Measurements from ENCODE around the gene EHD2. TPM values are rescaled to one million over a fixed set of nuclear protein-coding genes. Genes with fewer than 3 reads are reported as not detected.

Gene EHD2
- total and polyA plus RNA-seq, 2 of the 13 experiments (the other 11 are each of a cell fraction or from before 2014, with no cell fraction given), result 0.09 to 0.28 TPM

DNA sequence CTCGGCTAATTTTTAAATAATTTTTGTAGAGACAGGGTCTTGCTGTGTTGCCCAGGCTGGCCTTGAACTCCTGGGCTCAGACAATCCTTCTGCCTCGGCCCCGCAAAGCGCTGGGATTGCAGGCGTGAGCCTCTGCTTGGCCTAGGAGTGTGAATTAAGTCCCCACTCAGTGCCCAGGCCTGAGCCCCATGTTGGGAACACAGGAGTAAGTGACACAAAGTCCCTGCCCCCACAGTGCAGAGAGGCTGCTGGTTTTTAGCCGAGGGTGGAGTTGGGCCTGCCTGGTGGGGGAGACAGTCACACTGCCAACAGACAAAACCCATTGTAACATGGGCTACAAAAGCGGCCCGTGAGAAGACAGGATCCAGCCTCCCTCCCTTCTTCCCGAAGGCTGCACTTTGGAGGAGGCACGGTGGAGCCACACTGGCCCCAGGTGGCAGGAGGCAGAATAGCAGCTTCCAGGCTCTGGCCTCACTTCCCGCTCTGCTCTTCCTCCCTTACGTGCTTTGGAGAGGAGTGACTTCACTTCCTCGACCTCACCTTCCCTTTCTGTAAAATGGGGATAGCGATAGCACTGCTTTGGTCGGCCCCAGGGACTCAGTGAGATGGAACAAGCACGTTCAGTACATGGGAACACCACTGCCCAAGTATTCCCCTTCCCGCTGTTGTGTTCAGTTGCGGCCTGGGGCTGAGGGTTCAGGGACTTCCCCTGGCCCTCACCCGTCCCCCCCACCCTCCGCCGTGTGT is 15.2 kb upstream of the EHD2 start (continued):
- TF ChIP-seq RFX3 (CRISPR knock-in tag; IDR thresholded peaks at IDR 0.05) (no peak), GATAD2A (CRISPR knock-in tag; IDR thresholded peaks at IDR 0.05) (no peak), SMC3 (IDR thresholded peaks at IDR 0.05; ENCODE audit: low read length) (peak; percentile 90), EED (CRISPR knock-in tag; IDR thresholded peaks at IDR 0.05) (no peak), ATF7-NPFF (CRISPR knock-in tag; IDR thresholded peaks at IDR 0.05; ENCODE audit: low read depth) (no peak), ZNF83 (CRISPR knock-in tag; IDR thresholded peaks at IDR 0.05; ENCODE audit: borderline replicate concordance) (no peak), SRF (IDR thresholded peaks at IDR 0.05; ENCODE audit: low read depth, low read length) (no peak), KLF11 (CRISPR knock-in tag; IDR thresholded peaks at IDR 0.05) (no peak), SOX5 (CRISPR knock-in tag; IDR thresholded peaks at IDR 0.05; ENCODE audit: borderline replicate concordance) (peak; percentile 51; the same call in 1 of the 2 replicates), HOXA9 (CRISPR knock-in tag; IDR thresholded peaks at IDR 0.05; ENCODE audit: borderline replicate concordance) (no peak), HOXA5 (CRISPR knock-in tag; IDR thresholded peaks at IDR 0.05) (no peak), FOXK2 (IDR thresholded peaks at IDR 0.05) (no peak), ISL2 (CRISPR knock-in tag; IDR thresholded peaks at IDR 0.05) (no peak), CBFB (CRISPR knock-in tag; IDR thresholded peaks at IDR 0.05) (no peak), ATRX (CRISPR knock-in tag; IDR thresholded peaks at IDR 0.05; ENCODE audit: borderline replicate concordance) (no peak), RBFOX2 (IDR thresholded peaks at IDR 0.05; ENCODE audit: low read depth, low read length) (no peak), ZNF180 (CRISPR knock-in tag; IDR thresholded peaks at IDR 0.05; ENCODE audit: borderline replicate concordance, low read depth) (no peak), FIP1L1 (IDR thresholded peaks at IDR 0.05; ENCODE audit: borderline replicate concordance, insufficient read depth, low read depth, low read length) (no peak), RBM39 (IDR thresholded peaks at IDR 0.05; ENCODE audit: low read depth, low read length, poor library complexity, severe bottlenecking) (no peak), ZFYVE20 (CRISPR knock-in tag; IDR thresholded peaks at IDR 0.05; ENCODE audit: borderline replicate concordance, low read depth) (no peak), NBN (conservative IDR thresholded peaks at IDR 0.05) (no peak), ZNF17 (CRISPR knock-in tag; IDR thresholded peaks at IDR 0.05) (no peak)
- TF ChIP-seq, protein P1, sequence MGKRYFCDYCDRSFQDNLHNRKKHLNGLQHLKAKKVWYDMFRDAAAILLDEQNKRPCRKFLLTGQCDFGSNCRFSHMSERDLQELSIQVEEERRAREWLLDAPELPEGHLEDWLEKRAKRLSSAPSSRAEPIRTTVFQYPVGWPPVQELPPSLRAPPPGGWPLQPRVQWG (CRISPR knock-in tag; IDR thresholded peaks at IDR 0.05; ENCODE audit: borderline replicate concordance, low read depth), result no peak
- TF ChIP-seq, protein P2, sequence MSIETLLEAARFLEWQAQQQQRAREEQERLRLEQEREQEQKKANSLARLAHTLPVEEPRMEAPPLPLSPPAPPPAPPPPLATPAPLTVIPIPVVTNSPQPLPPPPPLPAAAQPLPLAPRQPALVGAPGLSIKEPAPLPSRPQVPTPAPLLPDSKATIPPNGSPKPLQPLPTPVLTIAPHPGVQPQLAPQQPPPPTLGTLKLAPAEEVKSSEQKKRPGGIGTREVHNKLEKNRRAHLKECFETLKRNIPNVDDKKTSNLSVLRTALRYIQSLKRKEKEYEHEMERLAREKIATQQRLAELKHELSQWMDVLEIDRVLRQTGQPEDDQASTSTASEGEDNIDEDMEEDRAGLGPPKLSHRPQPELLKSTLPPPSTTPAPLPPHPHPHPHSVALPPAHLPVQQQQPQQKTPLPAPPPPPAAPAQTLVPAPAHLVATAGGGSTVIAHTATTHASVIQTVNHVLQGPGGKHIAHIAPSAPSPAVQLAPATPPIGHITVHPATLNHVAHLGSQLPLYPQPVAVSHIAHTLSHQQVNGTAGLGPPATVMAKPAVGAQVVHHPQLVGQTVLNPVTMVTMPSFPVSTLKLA (IDR thresholded peaks at IDR 0.05), result no peak

Data from HepG2 (cell line).